ENCODE measurements around the gene DRC7.
"Not testable (repeated sequence)": the region's sequence is repeated elsewhere in the genome, so short reads cannot be mapped to it uniquely, and the experiment has no call there.

Gene DRC7

DNA sequence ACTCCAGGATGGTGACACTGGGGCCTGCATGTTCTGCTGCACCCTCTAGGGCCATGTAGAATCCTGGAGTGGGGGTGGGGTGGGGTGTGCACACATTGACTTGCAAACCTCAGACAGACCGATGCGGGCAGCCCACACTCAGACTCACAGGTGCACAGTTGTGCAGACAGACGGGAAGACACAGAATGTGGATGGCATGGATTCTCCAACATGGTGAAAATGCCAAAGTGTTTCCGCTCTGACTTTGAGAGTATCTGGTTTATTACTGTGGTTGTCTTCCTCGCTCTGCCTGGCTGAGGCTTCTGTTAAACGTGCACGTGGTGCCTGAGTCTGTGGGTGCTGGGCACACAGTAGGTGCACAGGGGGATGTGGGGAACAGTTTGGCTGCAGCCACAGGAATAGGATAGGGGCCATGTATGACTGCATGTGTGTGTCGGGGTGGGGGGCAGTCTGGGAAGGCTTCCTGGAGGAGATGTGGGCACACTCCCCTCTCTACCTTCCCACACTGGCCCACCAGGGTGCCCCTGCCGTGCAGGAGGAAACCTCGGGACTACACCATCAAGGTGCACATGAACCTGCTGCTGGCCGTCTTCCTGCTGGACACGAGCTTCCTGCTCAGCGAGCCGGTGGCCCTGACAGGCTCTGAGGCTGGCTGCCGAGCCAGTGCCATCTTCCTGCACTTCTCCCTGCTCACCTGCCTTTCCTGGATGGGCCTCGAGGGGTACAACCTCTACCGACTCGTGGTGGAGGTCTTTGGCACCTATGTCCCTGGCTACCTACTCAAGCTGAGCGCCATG lies 35.5 kb upstream of the DRC7 start:
- DNase-seq (ENCODE audit: low spot score), result no peak

DNA sequence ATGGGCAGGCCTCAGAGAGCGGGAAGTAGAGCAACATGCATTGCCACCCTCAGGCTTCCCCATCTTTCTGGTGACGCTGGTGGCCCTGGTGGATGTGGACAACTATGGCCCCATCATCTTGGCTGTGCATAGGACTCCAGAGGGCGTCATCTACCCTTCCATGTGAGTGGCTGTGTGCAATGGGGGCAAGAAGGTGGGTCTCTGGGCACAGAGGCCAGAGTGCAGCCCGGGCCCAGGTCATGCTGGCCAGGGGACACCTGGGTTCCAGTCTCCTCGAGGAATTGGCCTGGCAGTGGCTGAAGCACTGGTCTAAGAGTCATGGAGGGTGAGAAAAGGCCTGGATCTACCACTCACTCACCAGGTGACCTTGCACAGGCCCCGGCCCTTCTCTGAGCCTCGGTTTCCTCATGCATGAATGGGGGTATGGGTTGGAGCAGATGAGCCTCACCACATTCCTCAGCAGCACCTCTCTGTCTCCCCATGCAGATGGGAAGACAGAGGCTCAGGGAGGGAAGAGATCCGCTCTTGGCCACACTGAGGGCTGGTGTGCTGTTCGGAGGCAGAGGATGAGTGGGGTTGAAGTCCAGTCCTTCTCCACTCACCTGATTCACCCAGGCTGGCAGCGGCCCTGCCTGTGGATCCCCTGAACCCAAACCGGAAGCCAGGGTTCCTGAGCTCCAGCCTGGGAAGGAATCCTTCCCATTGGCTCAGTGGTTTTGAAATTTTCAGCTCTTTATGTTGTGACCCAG lies 33.7 kb upstream of the DRC7 start:
- no peak for DNase-seq (ENCODE audit: low spot score)

DNA sequence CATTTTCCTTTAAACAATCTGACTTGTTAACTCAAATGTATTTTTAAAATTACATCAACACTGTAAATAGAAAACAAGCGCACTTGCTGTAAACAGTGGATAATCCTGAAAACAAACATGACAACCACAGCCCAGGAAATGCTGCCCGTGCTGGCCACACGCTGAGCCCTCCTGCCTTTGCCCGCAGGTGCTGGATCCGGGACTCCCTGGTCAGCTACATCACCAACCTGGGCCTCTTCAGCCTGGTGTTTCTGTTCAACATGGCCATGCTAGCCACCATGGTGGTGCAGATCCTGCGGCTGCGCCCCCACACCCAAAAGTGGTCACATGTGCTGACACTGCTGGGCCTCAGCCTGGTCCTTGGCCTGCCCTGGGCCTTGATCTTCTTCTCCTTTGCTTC lies 33.1 kb upstream of the DRC7 start:
- DNase-seq (ENCODE audit: low spot score), result no peak

DNA sequence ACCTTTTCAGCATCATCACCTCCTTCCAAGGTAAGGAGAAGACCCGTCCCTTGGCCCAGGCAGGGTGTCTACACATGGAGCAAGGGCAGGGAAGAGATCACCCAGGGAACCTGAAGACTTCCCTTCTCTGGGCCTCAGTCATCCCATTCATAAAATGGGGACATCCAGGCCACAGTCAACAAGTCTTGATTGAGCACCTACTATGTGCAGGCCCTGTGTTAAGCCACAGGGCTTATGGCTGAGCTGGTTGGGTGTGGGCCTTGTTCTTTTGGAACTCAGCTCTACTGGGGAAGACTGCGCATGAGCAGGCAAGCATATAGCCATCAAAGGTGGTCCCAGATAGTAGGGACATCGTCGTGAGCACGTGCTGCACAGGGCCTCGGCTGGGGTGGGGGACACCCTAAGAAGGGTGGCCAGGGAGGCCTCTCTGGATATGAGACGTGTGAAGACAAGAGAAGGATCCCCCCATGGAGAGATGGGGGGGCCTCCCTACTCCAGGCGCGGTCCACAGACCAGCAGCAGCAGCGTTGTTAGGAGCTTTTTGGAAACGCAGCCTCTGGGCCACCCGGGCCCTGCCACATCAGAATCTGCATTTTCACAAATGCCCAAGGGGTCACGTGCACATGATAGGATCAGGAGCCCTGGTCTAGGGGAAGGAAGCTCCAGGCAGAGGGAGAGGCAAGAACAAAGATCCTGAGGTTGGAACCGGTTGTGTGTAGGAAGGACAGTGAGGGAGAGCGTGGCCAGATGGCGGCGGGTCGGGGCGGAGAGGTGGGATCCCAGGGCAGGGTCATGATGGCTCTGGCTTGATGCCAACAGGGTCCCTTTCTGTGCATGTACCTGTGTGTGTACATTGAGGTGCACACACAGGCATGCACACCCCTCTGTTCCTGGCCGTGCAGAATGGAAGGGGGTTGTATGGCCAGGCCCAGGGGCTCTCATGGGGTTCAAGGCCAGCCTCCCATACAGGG lies 32.4 kb upstream of the DRC7 start:
- DNase-seq (ENCODE audit: low spot score), result no peak

DNA sequence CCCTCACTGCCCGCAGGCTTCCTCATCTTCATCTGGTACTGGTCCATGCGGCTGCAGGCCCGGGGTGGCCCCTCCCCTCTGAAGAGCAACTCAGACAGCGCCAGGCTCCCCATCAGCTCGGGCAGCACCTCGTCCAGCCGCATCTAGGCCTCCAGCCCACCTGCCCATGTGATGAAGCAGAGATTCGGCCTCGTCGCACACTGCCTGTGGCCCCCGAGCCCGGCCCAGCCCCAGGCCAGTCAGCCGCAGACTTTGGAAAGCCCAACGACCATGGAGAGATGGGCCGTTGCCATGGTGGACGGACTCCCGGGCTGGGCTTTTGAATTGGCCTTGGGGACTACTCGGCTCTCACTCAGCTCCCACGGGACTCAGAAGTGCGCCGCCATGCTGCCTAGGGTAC lies 31.2 kb upstream of the DRC7 start:
- no peak for DNase-seq (ENCODE audit: low spot score)

DNA sequence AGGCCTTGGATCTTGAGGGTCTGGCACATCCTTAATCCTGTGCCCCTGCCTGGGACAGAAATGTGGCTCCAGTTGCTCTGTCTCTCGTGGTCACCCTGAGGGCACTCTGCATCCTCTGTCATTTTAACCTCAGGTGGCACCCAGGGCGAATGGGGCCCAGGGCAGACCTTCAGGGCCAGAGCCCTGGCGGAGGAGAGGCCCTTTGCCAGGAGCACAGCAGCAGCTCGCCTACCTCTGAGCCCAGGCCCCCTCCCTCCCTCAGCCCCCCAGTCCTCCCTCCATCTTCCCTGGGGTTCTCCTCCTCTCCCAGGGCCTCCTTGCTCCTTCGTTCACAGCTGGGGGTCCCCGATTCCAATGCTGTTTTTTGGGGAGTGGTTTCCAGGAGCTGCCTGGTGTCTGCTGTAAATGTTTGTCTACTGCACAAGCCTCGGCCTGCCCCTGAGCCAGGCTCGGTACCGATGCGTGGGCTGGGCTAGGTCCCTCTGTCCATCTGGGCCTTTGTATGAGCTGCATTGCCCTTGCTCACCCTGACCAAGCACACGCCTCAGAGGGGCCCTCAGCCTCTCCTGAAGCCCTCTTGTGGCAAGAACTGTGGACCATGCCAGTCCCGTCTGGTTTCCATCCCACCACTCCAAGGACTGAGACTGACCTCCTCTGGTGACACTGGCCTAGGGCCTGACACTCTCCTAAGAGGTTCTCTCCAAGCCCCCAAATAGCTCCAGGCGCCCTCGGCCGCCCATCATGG lies 30.5 kb upstream of the DRC7 start:
- no peak for DNase-seq (ENCODE audit: low spot score)

DNA sequence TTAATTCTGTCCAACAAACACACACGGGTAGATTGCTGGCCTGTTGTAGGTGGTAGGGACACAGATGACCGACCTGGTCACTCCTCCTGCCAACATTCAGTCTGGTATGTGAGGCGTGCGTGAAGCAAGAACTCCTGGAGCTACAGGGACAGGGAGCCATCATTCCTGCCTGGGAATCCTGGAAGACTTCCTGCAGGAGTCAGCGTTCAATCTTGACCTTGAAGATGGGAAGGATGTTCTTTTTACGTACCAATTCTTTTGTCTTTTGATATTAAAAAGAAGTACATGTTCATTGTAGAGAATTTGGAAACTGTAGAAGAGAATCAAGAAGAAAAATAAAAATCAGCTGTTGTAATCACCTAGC lies 30.0 kb upstream of the DRC7 start:
- DNase-seq (ENCODE audit: low spot score), result no peak

DNA sequence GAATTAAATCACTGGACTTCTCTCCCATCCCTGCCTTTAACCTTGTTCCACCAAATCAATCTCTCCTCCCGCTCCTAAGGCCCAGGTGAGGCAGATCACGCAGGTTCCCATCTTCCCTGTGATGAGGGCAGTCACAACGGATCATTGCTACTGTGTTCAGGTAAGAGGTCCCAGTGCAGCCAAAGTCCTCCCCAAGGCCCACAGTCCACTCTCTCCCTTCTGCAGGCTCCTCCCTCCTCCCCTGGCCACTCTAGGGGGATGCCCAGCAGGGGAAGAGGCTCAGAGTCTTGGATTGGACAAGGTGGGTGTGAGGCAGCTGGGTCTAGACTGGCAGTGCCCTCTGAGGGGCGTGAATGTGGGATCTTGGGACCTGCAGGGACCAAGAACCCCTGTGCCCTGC lies 29.1 kb upstream of the DRC7 start:
- DNase-seq (ENCODE audit: low spot score), result no peak

DNA sequence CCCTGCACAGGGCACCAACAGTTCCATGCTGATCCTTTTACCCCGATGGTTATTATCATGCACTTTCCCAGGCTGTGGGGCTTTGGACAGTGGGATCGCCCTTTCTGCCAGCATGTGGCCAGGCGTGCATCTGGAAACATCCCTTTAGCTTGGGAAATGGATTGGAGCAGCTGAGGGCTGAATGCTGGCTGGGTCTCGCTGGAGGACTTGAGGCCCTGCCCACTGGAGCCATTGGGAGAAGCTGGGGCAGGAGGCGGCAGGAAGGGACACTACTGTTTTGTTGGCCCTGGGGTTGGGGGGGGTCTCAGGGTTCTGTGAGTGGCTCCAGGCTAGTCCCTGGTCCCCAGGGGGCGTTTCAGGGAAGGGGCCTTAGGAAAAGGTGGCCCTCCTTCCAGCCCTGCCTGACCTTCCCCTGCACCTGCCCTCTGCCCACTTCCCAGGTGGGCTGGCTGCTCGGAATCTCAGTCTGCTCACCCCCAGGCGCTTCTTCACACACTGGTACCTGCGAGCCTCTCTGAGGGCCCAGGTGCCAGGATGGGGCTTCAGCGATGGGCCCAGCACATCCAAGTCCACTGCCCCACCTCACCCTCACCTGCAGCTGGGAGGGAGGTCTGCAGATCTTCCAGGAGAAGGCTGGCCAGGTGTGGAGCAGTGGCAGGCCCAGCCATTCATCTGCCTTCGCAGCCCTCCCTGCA lies 28.1 kb upstream of the DRC7 start:
- no peak for DNase-seq (ENCODE audit: low spot score)

DNA sequence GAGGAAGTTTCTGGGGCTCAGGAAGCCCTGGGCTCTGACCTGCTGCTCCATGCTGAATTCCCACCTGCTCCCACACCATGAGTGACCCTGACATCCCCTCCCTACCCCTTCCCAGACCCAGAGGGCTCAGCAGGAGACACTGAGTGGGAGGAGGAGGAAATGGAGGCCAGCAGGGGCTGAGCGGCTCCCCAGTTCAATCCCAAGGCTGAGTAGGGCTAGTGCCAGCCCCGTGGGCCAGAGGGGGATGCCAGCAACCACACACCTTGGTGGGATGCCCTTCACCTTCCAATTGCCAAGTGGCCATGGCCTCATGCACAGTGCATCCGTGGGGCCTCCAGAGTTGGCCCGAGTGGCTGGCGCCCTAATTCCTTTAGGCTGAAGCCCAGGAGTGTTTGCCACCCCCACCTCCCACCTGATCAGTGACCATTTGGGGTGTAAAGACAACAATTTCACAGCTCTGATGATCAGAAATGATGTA lies 27.5 kb upstream of the DRC7 start:
- no peak for DNase-seq (ENCODE audit: low spot score)

DNA sequence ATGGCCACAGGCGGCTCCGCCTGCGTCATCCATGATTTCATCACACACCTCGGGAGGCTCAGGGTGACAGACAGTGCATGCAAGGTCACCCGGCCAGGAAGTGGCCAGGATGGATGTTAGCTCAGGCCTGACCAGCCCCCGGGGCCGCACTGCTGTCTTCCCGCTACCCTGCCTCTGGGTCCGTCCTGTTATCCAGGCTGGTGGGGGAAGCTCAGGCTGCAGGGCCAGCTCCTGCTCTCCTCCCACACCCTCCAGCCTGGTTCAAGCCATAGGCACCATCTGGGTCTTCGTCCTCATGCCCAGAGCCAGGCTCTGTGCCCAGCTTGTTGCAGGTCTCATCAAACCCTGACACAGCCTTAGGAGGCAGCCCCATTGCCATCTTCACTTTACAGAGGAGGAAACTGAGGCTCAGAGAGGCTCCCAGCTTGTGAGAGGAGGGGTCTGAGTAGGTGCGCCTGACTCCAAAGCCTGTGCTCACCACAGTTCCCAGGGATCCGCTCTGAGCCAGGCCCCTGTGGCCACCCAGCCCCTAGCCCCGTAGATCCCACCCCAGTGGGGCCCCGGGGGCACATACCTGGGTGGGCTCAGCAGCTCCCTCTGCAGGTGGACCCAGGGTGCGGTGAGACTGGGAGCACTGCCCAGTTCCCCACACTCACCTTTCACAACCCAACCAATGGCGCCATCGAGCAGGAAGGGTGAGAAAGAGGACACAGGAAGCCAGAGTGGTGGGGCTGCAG lies 26.9 kb upstream of the DRC7 start:
- no peak for DNase-seq (ENCODE audit: low spot score)

DNA sequence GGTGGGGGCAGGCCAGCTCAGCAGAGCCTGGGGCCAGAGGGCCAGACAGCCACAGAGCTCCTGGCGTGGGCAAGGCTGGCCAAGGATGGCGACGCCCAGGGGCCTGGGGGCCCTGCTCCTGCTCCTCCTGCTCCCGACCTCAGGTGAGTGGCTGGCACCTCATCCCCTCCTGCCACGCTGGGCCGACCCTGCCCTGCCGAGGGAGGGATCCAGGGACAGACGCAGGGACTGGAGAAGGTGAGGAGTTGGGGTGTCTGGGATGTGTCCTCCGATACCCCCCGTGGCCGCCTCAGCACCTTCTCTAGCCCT lies 26.4 kb upstream of the DRC7 start, which contains the start of gene ADGRG3:
Gene ADGRG3 (plus strand): TSS at position 44 of the 309 bp plus-strand sequence. CDS start 42 bp downstream, at position 86.
- no peak for DNase-seq (ENCODE audit: low spot score)

DNA sequence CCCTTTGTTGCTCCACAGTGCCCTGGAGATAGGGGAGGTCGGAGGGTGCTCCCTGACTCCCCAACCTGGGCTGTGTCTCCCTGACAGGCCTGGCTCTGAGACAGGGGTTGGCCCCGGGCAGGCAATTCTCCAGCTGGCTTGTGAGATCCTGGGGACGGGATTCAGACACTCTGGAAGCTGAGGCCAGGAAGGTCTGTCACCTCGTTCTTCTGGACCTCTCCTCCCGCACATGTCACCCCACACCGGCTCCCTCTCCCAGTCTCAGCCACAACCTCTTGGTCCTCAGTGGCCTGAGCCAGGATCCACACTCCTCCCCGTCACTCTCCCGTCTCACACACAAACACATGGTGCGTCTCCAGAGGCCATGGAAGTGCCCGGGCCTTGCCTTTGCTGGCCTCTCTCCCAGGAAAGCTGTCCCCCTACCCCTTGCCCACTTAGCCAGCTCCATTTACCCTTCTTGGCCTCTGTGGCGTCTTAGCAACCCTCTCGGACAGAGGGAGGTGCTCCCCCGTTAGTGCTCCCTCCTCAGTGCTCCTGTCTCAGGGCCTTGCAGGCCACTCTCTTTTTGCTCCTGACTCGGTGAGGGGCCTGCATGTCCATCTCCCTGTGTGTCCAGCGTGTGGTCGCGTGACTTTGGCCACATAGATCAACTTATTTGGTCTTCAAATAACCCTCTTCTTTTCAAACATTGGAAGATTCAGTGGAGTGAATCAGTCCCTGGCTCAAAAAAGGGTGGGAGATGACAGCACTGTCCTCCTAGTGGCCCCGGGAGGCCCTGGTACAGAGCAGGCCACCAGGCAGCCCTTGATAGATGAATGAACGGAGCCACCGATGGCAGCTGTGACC lies 25.8 kb upstream of the DRC7 start:
- DNase-seq (ENCODE audit: low spot score), result no peak

DNA sequence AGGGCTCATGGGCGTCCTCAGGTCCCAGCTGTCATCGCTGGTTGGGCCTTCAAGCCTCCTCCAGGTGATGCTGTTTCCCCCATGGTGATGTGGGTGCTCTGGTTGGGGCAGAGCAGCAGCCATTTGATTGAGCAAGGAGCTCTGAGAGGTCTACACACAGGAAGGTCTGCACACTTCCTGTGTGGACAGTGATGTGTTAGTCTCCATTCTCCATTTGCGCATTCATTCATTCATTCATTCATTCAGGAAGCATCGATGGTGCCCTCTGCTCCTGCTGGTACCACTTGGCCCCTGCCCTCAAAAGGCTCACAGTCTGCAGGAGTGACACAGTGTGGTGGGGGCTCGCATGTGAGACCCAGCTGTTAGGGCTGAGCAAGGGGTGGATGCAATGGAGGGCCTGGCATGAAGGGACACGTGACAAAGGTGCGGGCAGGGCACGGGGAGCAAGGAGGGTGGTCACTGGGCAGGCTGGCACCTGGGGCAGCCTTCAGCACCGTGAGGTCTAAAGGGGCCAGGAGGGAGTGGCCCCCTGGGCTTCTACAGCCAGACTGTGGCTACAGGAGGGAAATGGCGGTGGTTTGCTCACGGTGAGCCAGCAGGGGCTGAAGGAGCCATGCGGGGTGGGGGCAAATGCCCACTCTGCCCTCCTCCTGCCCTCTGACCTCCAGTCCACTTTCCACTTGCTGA lies 25.0 kb upstream of the DRC7 start:
- DNase-seq (ENCODE audit: low spot score), result no peak

DNA sequence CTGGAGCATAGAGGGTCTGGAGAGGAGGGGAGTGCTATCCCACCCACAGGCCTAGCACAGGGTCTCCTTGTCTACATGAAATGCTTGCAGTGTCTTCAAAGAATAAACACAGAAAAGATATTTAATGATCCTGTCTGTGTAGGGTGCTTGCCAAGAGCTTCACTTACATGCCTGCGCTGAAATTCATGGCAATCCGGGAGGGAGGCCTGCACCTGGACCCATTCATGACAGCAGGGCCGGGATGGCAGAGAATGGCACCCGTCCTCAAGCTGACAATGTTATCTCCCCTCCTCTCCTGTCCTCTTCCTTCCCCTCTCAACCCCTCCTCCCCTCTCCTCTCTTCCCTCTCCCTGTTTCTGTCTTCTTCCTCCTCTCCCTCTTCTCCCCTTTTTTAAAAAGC lies 24.4 kb upstream of the DRC7 start:
- no peak for DNase-seq (ENCODE audit: low spot score)

DNA sequence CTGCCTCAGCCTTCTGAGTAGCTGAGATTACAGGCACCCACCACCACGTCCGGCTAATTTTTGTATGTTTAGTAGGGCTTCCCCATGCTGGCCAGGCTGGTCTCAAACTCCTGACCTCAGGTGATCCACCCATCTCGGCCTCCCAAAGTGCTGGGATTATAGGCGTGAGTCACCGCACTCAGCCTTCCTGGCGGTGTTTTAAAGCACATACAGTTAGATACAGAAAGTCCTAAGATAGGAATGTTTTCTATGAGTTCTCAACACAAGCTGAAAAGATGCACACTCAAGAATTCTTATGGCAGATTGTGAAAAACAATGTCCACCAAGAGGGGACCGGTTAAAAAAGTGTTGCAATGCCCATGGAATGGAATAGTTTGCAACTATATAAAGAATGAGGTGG lies 23.2 kb upstream of the DRC7 start:
- not testable (repeated sequence) for DNase-seq (ENCODE audit: low spot score)

DNA sequence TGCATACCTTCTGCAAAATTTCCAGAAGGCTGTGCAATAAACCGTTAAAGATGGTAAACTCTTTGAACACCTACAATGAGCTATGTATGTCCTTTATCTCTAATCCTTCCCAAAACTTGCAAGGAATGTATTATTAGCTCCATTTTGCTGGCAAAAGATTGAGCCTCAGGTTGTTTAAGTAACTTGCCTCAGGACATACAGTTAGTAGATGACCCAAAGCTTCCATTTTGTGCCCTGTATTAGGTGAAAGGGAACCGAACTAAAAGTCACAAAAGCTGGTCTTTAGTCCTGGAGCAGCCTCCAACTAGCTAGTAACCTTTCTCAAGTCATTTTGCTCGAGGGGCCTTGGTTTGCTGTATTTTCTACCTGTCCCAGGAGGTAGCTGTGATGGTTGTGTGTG lies 22.2 kb upstream of the DRC7 start:
- DNase-seq (ENCODE audit: low spot score), result no peak

DNA sequence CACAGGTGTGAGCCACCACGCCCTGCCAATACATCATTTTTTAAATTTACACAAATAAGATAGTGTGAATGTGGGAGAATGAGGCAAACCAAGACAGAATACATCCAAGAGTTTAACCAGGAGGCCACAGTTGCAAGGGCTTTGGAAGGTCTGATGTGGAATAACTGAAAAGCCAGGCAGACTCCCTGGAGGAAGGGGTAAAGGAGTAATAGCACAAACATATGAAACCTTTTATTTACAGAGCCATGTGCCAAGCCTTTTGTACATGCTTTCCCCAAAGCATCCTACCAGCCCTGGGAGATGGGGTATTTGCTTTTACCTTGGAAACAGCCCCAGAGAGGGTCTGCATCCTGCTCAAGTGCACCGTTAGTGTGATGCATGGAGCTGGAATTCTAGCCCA lies 21.8 kb upstream of the DRC7 start:
- DNase-seq (ENCODE audit: low spot score), result no peak

Data from pons (tissue), 1 donor.